ENCODE data around the gene WDR88. TPM values are rescaled to one million over a fixed set of nuclear protein-coding genes. Genes with fewer than 3 reads are reported as not detected.

WDR88 gene
- total RNA-seq, 4 donors from 2014 or later: not detected

DNA sequence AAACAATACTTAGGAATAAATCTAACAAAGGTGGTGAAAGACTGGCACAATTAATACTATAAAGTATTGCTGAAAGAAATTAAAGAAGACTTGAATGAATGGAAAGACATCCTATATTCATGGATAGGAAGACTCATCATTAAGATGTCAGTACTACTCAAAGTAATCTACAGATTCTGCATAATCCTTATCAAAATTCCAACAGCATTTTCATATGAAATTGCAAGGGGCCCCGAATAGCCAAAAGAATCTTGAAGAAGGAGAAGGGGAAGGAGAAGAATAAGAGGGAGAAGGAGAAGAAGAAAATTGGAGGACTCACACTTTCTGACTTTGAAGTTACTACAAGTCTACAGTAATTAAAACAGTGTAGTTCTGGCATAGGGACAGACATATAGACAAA lies 36.6 kb downstream of the WDR88 start:
- Histone ChIP-seq H3K27ac (no peak overlapping the region), H3K27me3 (no peaks in the 10 kb centered on the region), H3K36me3 (no peaks in the 10 kb centered on the region), H3K4me3 (replicated peaks in 1 of 3) (no peak overlapping the region), H3K4me1 (peaks cover 0 to 5% of the 10 kb centered on the region in 2 donors), H3K9me3 (no peaks in the 10 kb centered on the region)
- intact Hi-C loops (cut with DNase I): no loop called here
- no peak for TF ChIP-seq POLR2A (IDR thresholded peaks at IDR 0.05)
- TF ChIP-seq, protein P1, sequence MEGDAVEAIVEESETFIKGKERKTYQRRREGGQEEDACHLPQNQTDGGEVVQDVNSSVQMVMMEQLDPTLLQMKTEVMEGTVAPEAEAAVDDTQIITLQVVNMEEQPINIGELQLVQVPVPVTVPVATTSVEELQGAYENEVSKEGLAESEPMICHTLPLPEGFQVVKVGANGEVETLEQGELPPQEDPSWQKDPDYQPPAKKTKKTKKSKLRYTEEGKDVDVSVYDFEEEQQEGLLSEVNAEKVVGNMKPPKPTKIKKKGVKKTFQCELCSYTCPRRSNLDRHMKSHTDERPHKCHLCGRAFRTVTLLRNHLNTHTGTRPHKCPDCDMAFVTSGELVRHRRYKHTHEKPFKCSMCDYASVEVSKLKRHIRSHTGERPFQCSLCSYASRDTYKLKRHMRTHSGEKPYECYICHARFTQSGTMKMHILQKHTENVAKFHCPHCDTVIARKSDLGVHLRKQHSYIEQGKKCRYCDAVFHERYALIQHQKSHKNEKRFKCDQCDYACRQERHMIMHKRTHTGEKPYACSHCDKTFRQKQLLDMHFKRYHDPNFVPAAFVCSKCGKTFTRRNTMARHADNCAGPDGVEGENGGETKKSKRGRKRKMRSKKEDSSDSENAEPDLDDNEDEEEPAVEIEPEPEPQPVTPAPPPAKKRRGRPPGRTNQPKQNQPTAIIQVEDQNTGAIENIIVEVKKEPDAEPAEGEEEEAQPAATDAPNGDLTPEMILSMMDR (IDR thresholded peaks at IDR 0.05): no peak
- WGBS, 2 donors: 89 to 98% methylated on average over 1 of the region's 1 CpG
- no peak for DNase-seq

DNA sequence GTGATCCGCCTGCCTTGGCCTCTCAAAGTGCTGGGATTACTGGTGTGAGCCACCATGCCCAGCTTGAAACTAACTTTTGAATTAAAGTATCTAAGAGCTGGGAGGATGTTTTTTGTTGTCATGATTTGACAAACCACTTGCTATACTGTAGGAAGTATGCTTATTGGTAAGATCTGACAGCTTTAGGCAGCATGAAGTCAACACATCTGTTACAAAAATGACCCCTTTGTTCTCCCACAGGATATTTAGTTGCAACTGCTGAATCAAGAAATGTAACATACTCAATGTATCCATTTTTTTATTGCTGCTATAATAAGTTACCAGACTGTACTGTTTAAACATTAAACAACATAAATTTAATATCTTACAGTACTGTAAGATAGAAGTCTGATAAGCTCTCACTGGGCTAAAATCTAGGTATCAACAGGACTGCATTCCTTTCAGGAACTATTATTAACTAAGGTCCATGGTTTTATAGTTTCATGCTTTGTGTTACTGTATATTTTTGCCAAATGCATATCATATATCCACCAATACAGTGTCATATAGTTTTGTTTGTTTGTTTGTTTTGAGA lies 39.4 kb downstream of the WDR88 start:
- Histone ChIP-seq H3K4me1 (peaks cover 0 to 18% of the 10 kb centered on the region in 2 donors), H3K27ac (no peak overlapping the region), H3K9me3 (no peaks in the 10 kb centered on the region), H3K36me3 (no peaks in the 10 kb centered on the region), H3K4me3 (replicated peaks in 1 of 3) (no peak overlapping the region), H3K27me3 (no peaks in the 10 kb centered on the region)
- no peak for DNase-seq
- TF ChIP-seq POLR2A (IDR thresholded peaks at IDR 0.05): no peak
- TF ChIP-seq, protein P1 (IDR thresholded peaks at IDR 0.05): no peak
- intact Hi-C loops (cut with DNase I): no loop called here
- 91 to 95% methylated on average over 1 of the region's 1 CpG for WGBS, 2 donors

DNA sequence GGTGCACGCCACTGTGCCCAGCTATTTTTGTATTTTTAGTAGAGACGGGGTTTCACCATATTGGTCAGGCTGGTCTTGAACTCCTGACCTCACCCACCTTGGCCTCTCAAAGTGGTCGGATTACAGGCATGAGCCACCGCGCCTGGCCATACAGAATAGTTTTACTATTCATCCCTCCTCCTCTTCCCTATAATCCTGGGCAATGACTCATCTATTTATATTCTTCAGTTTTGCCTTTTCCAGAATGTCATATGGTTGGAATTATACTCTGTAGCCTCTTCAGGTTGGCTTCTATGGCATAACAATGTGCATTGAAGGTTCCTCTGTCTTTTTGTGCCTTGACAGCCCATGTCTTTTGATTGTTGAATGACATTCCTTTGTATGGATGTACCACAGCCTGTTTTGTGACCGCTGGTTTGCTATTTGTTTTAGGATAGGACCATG lies 40.0 kb downstream of the WDR88 start:
- peaks cover 0 to 18% of the 10 kb centered on the region in 2 donors for H3K4me1 ChIP-seq
- no peak for TF ChIP-seq POLR2A (IDR thresholded peaks at IDR 0.05)
- TF ChIP-seq, protein P1 (IDR thresholded peaks at IDR 0.05): no peak
- H3K36me3 ChIP-seq: no peaks in the 10 kb centered on the region
- 95 to 96% methylated on average over 6 of the region's 6 CpGs for WGBS, 2 donors
- no peak overlapping the region for H3K27ac ChIP-seq
- intact Hi-C loops (cut with DNase I): no loop called here
- H3K4me3 ChIP-seq (replicated peaks in 1 of 3): no peak overlapping the region
- no peak for DNase-seq
- H3K9me3 ChIP-seq: no peaks in the 10 kb centered on the region
- no peaks in the 10 kb centered on the region for H3K27me3 ChIP-seq

DNA sequence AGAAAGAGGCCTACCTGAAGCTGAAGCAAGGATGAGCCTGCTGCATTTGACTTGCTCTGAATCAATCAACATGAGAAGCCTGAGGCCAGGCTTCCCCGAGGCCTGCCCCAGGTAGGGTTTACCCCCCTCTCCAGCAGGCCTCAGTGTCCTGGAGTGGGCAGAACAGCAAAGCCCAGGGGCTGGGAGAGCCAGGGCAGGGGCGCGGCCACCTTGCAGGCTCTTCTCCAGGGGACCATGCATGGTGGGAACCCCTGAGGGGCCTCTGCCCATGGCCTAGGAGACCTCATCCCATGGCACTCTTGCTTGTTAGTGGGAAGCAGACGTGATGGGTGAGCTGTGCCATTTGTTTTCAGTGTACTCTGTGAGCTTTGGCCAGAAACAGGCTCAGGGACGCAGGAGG lies 42.3 kb downstream of the WDR88 start:
- intact Hi-C loops (cut with DNase I): no loop called here
- H3K4me1 ChIP-seq: peaks cover 6 to 24% of the 10 kb centered on the region in 2 donors
- H3K9me3 ChIP-seq: no peaks in the 10 kb centered on the region
- DNase-seq: no peak
- no peak for TF ChIP-seq POLR2A (IDR thresholded peaks at IDR 0.05)
- H3K36me3 ChIP-seq: no peaks in the 10 kb centered on the region
- 86 to 89% methylated on average over 2 to 3 of the region's 5 CpGs for WGBS, 2 donors
- H3K4me3 ChIP-seq (replicated peaks in 1 of 3): no peak overlapping the region
- no peak overlapping the region for H3K27ac ChIP-seq
- no peaks in the 10 kb centered on the region for H3K27me3 ChIP-seq

DNA sequence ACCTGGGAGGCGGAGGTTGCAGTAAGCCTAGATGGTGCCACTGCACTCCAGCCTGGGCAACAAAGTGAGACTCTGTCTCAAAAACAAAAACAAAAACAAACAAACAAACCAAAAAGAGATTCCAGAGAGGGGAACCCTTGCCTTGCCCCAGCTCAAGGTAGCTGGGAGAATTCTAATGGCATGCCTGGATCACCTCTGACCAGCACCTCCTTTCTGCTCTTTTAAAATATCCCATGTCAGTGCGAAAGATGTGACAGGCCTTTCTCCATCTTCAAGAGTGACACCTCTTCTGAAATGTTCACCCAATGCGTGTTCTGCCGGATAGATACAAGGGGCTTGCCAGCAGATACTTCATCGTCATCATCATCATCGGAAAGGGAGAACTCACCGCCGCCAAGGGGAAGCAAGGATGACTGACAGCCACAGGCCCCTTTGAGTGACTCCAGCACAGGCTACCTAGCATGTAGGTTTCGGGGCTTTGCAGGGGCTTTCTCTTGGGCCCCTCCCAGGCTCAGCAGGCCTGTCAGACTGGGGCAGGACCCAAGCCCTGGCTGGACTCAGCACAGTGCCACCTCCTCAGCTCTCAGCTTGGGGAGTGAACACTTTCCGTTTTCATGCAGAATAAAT lies 43.4 kb downstream of the WDR88 start:
- intact Hi-C loops (cut with DNase I): no loop called here
- Histone ChIP-seq H3K27ac (no peak overlapping the region), H3K4me3 (replicated peaks in 1 of 3) (no peak overlapping the region), H3K4me1 (peaks cover 6 to 24% of the 10 kb centered on the region in 2 donors), H3K9me3 (no peaks in the 10 kb centered on the region), H3K27me3 (no peaks in the 10 kb centered on the region), H3K36me3 (no peaks in the 10 kb centered on the region)
- WGBS, 2 donors: 93 to 94% methylated on average over 10 of the region's 10 CpGs
- DNase-seq: no peak
- TF ChIP-seq, protein P1 (IDR thresholded peaks at IDR 0.05): no peak
- no peak for TF ChIP-seq POLR2A (IDR thresholded peaks at IDR 0.05)
